WTC11 (cell line): ENCODE measurements around the gene CTIF.

Experiments
- ATF3 ChIP-seq: sonication (generic); formaldehyde crosslinking; conservative IDR thresholded peaks from 2 replicates; pipeline ENCODE4 v1.8.1; 2022; ENCODE audit warnings: mild to moderate bottlenecking, missing genetic modification reagents
- CBFB ChIP-seq: sonication (generic); formaldehyde crosslinking; IDR thresholded peaks from 2 replicates; pipeline ENCODE4 v1.8.1; 2022; ENCODE audit warnings: mild to moderate bottlenecking, low read depth, missing genetic modification reagents
- FOXP1 ChIP-seq: sonication (generic); formaldehyde crosslinking; IDR thresholded peaks from 2 replicates; pipeline ENCODE4 v1.8.0; 2022; ENCODE audit warnings: missing genetic modification reagents, mild to moderate bottlenecking, moderate library complexity, borderline replicate concordance
- NR3C1 ChIP-seq: sonication (generic); formaldehyde crosslinking; conservative IDR thresholded peaks from 2 replicates; pipeline ENCODE4 v1.8.1; 2023; ENCODE audit warnings: low read depth, mild to moderate bottlenecking, missing genetic modification reagents
- SMAD3 ChIP-seq: sonication (generic); formaldehyde crosslinking; IDR thresholded peaks from 2 replicates; pipeline ENCODE4 v1.8.0; 2022; ENCODE audit warnings: missing genetic modification reagents, mild to moderate bottlenecking, borderline replicate concordance
- SP1 ChIP-seq: sonication (generic); formaldehyde crosslinking; conservative IDR thresholded peaks from 2 replicates; pipeline ENCODE4 v1.8.1; 2022; ENCODE audit warnings: missing genetic modification reagents
- USF2 ChIP-seq: sonication (generic); formaldehyde crosslinking; IDR thresholded peaks from 2 replicates; pipeline ENCODE4 v1.8.1; 2023; ENCODE audit warnings: mild to moderate bottlenecking, missing genetic modification reagents, moderate library complexity
- ZNF121 ChIP-seq: sonication (generic); formaldehyde crosslinking; IDR thresholded peaks from 2 replicates; pipeline ENCODE4 v1.8.0; 2023; ENCODE audit warnings: missing genetic modification reagents
- ZNF232 ChIP-seq: sonication (generic); formaldehyde crosslinking; IDR thresholded peaks from 2 replicates; pipeline ENCODE4 v1.8.0; 2022; ENCODE audit warnings: mild to moderate bottlenecking, missing genetic modification reagents
- TF ChIP-seq, protein P1 (sequence below): fragments of 200-600 bp; IDR thresholded peaks from 2 replicates; pipeline ENCODE4 v1.8.0; 2022; ENCODE audit warnings: antibody characterized with exemption
- TF ChIP-seq, protein P2 (sequence below): sonication (generic); formaldehyde crosslinking; IDR thresholded peaks from 2 replicates; pipeline ENCODE4 v1.8.1; 2023; ENCODE audit warnings: mild to moderate bottlenecking, missing genetic modification reagents
- TF ChIP-seq, protein P3 (sequence below): sonication (generic); formaldehyde crosslinking; IDR thresholded peaks from 2 replicates; pipeline ENCODE4 v1.8.1; 2023; ENCODE audit warnings: mild to moderate bottlenecking, missing genetic modification reagents
- TF ChIP-seq, protein P4 (sequence below): sonication (generic); formaldehyde crosslinking; IDR thresholded peaks from 2 replicates; pipeline ENCODE4 v1.8.0; 2023; ENCODE audit warnings: missing genetic modification reagents, mild to moderate bottlenecking, borderline replicate concordance
- TF ChIP-seq, protein P5 (sequence below): sonication (generic); formaldehyde crosslinking; IDR thresholded peaks from 2 replicates; pipeline ENCODE4 v1.8.0; 2022; ENCODE audit warnings: mild to moderate bottlenecking, missing genetic modification reagents

GRCh38 chr18:48492880-48493279 lies 46.0 kb upstream of the CTIF start:
- TF ChIP-seq USF2 (CRISPR knock-in tag) (no peak), CBFB (CRISPR knock-in tag) (no peak), ATF3 (CRISPR knock-in tag) (no peak), ZNF232 (CRISPR knock-in tag) (no peak), SP1 (no peak), NR3C1 (CRISPR knock-in tag) (no peak), FOXP1 (CRISPR knock-in tag) (no peak), SMAD3 (CRISPR knock-in tag) (no peak), ZNF121 (CRISPR knock-in tag) (no peak)
- TF ChIP-seq, protein P1, sequence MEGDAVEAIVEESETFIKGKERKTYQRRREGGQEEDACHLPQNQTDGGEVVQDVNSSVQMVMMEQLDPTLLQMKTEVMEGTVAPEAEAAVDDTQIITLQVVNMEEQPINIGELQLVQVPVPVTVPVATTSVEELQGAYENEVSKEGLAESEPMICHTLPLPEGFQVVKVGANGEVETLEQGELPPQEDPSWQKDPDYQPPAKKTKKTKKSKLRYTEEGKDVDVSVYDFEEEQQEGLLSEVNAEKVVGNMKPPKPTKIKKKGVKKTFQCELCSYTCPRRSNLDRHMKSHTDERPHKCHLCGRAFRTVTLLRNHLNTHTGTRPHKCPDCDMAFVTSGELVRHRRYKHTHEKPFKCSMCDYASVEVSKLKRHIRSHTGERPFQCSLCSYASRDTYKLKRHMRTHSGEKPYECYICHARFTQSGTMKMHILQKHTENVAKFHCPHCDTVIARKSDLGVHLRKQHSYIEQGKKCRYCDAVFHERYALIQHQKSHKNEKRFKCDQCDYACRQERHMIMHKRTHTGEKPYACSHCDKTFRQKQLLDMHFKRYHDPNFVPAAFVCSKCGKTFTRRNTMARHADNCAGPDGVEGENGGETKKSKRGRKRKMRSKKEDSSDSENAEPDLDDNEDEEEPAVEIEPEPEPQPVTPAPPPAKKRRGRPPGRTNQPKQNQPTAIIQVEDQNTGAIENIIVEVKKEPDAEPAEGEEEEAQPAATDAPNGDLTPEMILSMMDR: no peak
- TF ChIP-seq, protein P2, sequence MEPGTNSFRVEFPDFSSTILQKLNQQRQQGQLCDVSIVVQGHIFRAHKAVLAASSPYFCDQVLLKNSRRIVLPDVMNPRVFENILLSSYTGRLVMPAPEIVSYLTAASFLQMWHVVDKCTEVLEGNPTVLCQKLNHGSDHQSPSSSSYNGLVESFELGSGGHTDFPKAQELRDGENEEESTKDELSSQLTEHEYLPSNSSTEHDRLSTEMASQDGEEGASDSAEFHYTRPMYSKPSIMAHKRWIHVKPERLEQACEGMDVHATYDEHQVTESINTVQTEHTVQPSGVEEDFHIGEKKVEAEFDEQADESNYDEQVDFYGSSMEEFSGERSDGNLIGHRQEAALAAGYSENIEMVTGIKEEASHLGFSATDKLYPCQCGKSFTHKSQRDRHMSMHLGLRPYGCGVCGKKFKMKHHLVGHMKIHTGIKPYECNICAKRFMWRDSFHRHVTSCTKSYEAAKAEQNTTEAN: no peak
- TF ChIP-seq, protein P3, sequence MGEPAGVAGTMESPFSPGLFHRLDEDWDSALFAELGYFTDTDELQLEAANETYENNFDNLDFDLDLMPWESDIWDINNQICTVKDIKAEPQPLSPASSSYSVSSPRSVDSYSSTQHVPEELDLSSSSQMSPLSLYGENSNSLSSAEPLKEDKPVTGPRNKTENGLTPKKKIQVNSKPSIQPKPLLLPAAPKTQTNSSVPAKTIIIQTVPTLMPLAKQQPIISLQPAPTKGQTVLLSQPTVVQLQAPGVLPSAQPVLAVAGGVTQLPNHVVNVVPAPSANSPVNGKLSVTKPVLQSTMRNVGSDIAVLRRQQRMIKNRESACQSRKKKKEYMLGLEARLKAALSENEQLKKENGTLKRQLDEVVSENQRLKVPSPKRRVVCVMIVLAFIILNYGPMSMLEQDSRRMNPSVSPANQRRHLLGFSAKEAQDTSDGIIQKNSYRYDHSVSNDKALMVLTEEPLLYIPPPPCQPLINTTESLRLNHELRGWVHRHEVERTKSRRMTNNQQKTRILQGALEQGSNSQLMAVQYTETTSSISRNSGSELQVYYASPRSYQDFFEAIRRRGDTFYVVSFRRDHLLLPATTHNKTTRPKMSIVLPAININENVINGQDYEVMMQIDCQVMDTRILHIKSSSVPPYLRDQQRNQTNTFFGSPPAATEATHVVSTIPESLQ: no peak
- TF ChIP-seq, protein P4, sequence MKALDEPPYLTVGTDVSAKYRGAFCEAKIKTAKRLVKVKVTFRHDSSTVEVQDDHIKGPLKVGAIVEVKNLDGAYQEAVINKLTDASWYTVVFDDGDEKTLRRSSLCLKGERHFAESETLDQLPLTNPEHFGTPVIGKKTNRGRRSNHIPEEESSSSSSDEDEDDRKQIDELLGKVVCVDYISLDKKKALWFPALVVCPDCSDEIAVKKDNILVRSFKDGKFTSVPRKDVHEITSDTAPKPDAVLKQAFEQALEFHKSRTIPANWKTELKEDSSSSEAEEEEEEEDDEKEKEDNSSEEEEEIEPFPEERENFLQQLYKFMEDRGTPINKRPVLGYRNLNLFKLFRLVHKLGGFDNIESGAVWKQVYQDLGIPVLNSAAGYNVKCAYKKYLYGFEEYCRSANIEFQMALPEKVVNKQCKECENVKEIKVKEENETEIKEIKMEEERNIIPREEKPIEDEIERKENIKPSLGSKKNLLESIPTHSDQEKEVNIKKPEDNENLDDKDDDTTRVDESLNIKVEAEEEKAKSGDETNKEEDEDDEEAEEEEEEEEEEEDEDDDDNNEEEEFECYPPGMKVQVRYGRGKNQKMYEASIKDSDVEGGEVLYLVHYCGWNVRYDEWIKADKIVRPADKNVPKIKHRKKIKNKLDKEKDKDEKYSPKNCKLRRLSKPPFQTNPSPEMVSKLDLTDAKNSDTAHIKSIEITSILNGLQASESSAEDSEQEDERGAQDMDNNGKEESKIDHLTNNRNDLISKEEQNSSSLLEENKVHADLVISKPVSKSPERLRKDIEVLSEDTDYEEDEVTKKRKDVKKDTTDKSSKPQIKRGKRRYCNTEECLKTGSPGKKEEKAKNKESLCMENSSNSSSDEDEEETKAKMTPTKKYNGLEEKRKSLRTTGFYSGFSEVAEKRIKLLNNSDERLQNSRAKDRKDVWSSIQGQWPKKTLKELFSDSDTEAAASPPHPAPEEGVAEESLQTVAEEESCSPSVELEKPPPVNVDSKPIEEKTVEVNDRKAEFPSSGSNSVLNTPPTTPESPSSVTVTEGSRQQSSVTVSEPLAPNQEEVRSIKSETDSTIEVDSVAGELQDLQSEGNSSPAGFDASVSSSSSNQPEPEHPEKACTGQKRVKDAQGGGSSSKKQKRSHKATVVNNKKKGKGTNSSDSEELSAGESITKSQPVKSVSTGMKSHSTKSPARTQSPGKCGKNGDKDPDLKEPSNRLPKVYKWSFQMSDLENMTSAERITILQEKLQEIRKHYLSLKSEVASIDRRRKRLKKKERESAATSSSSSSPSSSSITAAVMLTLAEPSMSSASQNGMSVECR (CRISPR knock-in tag): no peak
- TF ChIP-seq, protein P5, sequence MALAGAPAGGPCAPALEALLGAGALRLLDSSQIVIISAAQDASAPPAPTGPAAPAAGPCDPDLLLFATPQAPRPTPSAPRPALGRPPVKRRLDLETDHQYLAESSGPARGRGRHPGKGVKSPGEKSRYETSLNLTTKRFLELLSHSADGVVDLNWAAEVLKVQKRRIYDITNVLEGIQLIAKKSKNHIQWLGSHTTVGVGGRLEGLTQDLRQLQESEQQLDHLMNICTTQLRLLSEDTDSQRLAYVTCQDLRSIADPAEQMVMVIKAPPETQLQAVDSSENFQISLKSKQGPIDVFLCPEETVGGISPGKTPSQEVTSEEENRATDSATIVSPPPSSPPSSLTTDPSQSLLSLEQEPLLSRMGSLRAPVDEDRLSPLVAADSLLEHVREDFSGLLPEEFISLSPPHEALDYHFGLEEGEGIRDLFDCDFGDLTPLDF (CRISPR knock-in tag): no peak
